NCI-H226 (cell line): Measurements from ENCODE around the gene FBN1.

Source experiments
- DNase-seq: peaks from one replicate; pipeline ENCODE4 v3.0.0-alpha.2; 2015

The FBN1 gene

DNA sequence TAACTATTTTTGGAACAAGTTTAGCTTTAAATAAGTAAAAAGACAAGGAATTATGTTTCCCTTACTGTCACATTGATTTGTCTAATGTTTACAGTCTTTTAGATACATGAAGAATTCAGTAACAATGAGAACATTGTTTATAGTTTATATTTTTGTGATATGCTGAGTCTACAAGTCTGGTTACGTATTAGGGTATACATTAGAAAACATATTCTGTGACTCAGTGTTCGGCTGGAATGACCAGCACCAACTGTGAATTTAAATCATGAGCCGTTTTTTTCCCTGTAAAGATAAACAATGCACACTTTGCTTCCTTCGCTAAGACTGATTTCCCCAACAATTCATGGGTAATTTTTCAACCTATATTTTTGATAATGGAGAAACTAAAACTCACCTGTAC lies 182.8 kb downstream of the FBN1 start:
- DNase-seq: no peak

DNA sequence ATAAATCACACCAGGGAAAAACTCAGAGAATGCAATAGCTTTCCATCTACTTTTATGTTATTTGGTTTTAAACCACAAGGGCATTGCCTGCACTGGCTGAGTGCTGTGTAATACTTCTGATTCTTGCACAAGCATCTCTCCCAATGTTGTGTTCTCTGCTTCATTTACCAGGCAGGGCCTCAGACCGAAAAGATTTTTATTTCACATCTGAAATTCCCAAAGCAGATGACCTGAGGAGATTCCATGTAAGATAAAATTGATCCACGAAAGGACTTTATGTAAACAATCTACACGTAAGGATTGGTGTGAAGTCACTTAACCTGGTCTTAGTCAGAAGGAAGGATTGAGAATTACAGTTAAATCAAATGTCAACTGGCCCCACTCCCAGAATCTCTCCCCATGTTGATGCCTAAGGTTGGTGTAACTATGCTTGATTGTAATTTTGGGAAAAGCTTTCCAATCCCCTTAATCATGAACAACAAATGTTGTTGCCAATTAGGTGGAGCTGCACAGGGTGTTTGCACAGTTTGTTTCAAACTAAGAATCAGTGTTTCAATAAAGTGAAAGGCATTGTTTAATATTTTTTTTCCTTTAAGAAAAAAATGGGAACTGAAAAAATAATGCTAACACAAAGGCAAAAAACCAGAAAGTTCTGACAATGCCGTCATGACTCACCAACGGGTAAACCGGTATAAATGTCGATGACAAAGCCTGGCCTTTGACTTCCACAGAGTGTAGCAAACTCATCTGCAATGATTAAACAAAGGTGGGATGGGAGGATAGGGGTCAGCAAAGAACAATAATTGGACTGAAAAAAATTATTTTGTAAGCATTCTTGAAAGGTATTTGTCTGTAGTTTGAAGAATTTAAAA lies 185.7 kb downstream of the FBN1 start:
- no peak for DNase-seq

DNA sequence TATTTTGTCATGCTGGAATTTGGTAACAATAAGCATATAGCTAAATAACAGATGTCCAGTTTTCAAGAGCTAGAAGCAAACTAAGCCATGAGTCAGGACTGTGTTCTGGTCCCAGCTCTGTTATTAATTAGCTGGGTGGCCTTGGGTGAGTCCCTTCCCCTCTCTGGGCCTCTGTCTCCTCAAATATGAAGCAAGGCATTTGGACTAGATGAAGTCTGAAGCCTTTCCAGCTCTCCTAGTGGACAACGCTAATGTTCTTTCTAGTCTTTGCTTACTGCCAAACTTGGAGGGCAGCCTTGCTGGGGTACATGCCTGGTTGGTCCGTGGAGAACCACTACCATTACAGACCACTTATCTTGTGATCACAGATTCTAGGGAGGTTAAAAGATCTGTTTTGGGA lies 186.6 kb downstream of the FBN1 start:
- no peak for DNase-seq

DNA sequence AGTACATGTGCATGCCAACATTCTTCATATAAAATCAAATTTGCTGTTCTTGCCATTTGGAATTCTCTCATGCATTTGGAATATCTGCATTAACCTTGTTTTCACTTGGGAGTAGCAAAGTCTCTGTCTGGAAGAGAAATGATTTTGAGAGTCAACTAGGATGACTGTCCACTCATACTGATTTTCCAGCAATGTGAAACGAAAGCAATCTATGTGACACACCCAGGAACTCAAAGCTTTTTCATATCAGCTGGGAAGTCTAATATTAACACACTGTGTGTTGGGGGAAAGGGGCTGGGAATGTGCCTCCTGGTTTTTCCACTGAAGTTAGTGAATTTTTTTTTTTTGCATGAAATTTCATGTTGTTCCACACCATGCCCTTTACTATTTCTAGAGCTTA lies 189.4 kb downstream of the FBN1 start:
- no peak for DNase-seq

DNA sequence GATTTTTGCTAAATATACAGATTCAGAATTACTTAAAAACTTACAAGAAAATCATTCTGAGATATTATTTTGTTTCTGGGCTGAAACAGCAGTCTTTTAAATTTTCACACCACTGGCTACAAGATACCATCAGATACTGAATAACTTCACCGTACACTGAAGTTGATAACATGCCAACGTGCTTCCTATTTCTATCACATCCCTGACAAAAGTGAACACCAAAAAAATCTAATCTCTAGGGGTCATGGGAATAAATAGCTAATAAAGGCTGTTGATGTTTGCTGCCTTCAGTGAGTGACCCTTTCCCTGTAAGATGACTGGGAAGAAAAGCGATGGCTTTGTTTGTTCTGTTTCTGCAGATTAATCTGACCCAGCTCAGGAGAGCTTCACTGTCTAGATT lies 193.8 kb downstream of the FBN1 start:
- DNase-seq: no peak

DNA sequence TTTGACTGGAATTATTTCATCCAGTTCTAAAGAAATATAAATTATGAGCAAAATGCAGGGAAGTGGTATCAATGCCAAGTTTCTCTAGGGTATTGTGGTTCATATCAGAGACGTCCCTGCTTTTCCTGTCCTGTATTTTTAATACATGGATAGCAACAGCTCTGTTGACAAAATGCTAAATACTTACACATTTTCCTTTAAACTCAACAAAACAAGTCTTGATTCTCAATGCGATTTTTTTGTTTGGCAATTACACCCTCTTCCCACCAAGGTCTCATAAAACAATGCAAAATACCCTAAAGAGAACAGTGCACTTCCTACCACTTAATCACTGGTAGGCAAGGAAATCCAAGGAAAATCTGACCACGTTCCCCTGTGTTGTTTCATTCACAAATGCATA lies 194.3 kb downstream of the FBN1 start:
- no peak for DNase-seq

DNA sequence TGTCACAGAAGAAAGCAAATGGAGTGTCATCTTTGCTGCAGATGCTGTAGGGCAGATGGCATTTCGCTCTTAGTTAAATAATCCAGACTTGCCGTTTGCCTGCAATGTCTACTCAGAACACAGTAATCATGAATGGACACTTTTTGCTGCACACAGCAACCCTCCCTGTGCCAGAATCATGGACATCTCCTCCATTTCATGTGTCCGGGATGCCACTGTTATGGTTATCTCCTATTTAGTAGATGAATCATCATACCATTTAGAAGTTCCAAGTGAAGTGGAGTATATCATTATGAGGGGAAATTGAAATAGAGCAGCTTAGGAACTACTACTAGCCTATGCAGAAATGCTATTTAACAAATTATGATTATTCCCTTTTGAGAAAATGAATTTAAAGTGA lies 195.8 kb downstream of the FBN1 start:
- DNase-seq: no peak

DNA sequence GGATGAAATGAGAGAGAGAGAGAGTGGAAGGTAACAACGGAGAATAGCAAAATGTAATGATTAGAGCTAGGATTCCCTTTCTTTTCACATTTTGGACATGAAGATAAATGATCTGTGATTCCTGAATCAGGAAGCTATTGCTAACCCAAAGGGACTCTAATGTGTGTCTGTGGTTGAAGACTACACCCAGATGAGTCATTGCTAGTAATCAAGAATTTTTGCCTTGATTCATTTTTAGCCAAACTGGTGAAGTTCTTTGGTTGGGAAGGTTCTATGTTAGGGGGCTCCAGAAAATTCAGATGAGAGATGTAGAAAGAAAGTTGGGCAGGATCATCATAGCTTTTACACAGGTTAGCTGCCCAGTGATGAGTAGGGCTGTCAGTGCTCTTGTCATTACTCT lies 197.9 kb downstream of the FBN1 start:
- DNase-seq: peak; percentile 48

DNA sequence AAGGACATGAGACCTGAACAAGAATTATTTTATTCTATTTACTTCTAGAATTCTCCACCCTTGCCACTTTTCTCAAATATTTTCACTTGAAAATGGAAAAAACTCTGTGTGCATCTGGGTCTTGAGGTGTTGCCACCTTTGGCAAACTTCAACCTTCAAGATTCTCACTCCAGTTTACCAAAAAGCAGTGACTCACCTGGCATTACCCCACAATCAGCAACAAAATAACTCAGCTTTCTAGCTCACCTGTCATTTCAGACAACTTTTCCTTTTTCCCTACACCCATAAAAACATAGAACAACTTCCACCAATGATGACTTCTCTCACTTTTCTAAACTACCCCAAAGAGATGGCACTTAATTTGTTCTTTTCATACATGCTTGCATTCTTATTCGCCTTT lies 198.5 kb downstream of the FBN1 start:
- DNase-seq: no peak

DNA sequence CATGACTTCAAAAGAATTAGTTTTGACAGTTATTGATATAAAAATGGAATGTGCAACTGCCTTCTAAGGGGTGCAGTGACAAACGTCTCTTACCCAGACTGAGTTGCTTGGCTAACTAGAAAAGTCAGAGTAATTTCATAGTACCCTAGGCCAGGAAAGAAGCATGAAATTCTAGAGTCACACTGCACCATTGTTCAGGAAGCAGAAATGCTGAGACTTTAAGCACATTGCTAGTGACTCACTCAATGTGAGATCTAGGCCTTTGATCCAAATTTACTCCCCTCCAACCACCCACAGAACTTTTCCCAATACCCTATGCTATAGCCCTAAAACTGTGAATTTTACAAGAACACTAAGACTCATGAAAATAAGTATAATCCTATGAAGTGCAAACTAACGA lies 203.5 kb downstream of the FBN1 start:
- DNase-seq: no peak

DNA sequence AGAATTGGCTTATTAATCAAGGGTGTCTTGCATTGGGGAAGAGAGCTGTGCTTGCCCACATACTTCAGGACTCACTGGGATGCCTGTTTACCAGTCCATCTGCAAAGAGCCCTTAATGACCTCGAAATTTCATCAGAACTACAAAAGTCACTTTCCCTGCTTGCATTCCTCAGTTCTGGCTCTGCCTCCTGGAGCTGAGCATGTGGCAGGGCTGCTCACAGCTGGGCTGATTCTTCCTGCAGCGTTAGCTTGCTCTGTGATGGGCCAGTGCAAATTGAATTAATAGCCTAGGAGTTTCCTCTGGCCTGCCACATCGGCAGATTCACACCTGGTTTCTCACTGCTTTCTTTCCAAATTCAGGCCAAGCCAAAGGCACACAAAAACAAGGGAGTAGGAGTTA lies 205.4 kb downstream of the FBN1 start:
- DNase-seq: no peak

DNA sequence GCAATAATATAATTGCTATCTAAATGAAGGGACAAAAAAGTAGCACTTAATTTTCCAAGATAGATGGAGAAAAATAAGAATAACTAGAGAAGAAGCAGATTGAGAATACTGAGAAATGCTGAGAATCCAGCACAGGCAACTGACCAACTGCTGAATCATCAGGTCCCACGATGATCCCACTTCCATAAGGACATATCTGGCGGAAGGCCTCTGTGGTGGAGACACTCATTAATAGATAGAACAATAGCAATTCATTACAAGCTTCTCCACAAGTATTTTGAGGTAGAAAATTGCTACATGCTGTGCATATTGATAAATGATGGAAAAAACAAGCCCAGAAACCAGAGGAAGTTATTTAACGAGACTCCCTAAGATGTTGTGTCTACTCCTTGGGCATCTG lies 208.3 kb downstream of the FBN1 start:
- no peak for DNase-seq

DNA sequence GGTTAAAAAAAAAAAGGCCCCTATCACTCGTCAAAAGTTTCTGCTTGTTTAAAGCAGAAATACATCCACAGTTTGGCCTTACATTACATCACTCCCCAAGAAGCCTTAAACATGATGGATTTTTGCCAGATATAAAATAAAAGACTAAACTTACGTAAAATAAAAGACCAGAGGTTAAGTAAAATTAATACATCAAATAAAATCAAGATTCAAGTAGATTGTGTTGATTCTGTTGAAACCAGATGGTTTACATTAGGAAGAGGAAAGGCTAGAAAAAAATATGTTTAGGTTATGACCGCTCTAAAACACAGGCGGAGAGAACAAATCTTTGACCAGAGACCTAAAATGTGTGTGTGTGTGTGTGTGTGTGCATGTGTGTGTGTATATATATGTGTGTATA lies 210.2 kb downstream of the FBN1 start:
- no peak for DNase-seq

DNA sequence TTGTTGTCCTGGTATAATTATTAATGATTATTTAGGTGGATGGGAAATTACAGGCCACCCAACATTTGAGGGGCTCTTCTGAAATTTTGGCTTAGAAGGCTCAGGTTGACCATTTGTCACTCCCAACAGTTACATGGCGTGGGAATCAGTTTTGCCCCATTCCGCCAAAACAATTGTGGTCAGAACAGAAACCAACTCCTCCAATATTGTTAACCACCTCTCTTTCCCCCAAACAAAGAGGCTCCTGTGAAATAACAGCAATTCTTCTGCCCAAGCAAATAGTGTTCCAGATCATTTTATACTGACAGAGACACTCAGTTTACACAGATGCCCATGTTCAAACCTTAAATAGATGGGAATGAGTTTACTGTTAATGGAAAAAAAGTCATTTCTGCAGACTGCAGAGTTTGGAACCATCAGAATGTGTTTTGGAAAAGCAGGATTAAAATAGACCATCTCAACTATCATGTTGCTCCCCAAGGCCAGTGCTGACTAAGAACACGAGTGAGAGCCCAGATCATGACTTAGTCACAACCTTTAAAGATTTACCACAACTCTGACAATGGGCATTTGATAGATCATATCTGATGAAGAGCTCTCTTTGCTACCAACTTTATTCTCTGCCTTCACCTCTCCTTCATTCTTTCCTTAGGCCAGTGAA lies 212.2 kb downstream of the FBN1 start:
- no peak for DNase-seq

DNA sequence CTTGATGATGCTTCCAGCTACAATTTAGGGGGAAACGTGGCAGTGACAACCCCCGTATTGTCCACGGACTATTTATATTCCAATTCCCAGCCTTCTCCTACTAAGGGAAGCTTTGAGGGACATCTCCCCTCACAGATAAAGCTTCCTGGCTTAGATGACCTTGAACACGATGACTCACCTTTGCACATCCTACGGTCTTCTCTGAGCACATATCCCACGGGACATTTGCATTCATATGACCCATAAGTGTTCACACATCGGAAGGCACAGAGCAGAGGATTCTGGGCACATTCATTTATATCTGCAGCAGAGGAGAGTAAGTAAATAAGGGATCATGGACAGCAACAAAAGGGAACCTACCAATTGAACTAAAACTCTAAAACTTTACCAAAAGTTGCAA lies 212.8 kb downstream of the FBN1 start:
- DNase-seq: no peak

DNA sequence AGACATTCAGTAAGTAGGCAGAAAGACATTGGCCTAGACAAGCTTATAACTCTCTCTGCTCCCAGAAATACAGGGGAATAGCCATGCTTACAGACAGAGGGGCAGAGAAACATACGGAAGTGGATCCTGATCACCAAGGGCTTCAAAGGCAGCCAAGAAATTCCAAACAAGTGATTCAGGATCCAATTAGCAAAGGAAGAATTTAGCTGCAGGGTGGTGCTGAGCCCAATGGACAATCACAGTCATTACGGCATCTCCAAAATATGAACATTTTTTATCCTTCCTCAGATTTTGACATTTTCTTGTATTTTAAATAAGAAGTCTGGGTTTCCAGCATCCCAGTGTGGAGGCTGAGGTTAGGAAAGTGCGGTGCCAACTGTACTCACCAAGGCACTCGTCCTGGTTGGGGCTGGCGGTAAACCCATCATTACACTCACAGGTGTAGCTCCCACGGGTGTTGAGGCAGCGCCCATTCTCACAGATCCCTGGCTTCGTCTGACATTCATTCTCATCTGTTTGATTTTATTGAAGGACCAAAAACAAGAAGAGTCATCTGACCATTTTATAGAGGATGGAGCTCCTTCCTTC lies 217.5 kb downstream of the FBN1 start:
- DNase-seq: peak; percentile 28

DNA sequence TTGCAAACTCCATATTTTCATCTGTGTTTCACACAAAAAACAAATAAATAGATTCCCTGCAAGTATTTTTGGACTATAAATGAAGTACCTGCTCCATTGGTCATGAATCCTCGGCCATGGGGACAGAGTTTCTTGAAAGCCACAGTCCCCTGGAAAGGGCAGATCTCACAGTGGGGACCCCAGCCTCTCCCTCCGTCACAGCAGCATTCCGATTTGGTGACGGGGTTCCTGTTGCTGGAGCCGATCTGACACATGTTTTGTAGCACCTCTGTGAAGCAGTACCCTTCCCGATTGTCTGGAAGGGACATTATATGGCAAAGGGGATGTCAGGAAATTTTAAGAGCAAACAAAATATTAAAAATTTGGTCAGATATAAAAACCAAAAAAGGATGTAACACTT lies 218.0 kb downstream of the FBN1 start:
- DNase-seq: no peak

DNA sequence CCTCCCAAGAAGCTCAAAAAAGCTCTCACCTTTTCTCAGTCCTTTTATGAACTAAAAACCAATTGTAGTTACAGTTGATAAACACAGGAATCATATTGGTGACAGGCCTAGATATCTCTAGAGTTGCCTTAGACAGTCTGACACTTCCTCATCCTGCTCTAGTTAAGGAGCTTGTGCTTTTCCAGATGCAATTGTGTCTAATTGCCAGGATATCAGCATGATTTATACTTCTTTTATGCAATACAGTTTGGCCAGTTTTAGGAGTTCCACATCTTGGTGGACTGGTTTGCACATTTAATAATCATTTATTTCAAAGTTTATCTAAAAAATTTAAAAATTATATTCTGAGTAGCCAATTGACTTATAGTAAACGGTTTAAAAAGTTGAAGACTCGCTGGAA lies 218.6 kb downstream of the FBN1 start:
- no peak for DNase-seq

DNA sequence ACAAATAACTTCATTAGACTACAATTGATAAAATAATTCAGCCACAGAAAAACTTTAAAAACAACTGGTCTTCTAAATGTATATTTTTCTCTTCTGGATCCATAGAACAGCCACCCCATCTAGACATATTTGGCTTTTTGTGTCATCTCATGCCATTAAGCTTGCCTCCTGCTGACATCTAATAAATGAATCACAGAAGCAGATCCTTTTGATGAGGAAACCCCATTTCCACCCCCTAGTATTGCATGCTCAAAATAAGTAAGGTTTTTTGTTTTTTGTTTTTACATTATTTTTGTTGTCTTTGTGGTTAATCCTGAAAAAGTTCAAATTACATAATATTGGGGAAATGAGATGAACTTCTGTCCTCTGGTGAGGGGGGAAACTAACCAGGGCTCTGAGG lies 219.5 kb downstream of the FBN1 start:
- no peak for DNase-seq

DNA sequence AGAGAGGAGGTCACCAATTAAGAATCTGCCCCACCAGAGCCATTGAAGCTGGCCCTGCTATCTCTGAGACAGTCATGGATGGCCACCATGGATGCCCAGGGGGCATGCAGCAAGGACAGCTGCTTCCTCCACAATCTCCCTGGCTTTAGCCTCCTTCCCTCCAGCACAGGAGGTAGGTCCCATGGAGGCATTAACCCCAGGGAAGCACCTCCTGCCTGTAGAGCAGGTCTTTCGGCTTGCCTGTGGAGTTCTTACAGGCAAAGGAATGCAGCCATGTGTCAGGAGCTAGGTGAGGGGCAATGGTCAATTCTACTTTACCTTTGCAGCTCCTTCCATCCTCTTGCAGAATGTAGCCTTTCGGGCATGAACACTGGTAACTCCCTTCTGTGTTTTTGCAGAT lies 220.5 kb downstream of the FBN1 start:
- DNase-seq: no peak

DNA sequence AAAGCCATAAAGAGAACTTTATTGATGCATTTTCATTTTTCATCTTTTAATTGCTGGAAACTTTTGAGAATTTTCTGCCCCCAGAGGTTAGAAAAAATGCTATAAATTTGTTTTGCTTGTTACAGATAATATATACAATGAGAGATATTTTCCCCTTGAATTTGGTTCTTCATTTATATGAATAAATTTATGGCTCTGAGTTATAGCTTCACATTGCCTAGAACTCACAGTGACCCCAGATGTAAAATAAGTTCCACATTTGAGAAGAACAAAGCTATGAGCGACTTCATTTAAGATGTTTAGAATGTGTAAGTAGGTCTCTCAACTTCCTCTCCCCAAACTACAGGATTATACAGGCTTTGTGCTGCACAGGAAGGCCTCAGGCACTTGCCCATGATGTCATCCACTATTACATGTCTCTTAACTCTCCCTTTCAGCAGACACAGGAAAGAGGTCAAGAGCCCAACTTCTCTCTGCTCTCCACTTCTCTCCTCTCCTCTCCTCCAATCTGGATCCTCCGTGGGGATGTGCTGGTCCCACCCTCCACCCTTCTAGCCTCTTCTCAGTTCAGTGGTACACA lies 221.5 kb downstream of the FBN1 start:
- peak; percentile 74 for DNase-seq

DNA sequence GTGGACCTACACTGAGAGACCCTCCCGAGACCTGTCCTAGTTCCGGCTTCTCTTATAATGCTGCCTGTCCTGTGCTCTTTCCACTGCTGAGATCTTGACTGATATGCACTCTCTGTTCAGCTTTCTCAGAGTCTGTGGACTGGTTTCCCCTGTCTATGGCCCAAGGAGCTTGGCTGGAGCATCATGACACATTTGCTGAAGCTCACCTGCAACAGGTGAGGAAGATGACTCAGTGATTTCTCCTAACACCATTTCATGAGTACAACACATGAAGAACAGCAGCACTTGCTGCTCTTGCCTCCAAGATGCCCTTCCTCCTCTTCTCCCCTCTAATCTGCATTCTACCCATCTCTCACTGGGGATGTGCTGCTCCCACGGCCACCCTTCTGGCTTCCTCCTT lies 222.2 kb downstream of the FBN1 start:
- DNase-seq: no peak

DNA sequence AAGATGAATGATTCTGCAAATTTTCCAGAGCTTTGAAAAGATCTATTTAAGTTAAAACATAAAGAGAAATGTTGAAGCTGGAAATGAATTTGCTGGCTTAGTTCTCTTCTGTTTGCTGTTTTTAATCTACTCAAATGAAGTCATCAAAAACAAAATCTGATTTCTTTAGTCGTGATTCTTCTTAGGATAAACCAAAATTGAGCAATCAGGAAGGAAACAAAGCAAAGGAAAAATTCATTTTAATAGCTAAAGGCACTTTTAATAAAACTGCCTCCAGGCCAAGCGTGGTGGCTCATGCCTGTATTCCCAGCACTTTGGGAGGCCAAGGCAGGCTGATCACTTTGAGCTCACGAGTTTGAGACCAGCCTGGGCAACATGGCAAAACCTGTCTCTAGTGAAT lies 223.1 kb downstream of the FBN1 start:
- no peak for DNase-seq

DNA sequence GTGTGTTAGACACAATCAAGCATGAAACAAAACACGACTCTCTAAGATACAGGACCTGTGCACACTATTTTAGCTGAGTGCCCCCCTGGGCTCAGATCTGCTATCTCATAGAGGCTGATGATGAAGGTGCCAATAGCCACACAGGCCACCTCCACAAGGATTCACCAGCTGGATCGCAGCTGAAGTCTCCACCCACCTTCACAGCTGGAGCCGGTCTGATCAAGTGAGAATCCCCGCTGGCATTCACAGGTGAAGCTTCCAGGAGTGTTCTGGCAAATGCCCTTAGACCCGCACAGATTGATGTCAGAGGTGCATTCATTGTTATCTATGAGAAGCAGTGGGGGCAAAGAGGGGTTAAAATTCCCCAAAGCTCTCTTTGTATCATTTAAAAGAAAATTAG lies 224.1 kb downstream of the FBN1 start:
- DNase-seq: no peak
